HAP-1 (cell line): Measurements from ENCODE around the gene GOLGB1.

ENCODE experiments used
- DNase-seq, 2 experiments: peaks; one replicate each; pipeline ENCODE4 v3.0.0-alpha.2; 2016 to 2020; ENCODE audit warnings: low spot score in 2 of 2
- H3K27me3 ChIP-seq: fragments of 250-450 bp; sonication (Bioruptor Pico); 2 replicates; pipeline ENCODE4 v1.5.1; 2020; ENCODE audit warnings: low read depth, mild to moderate bottlenecking, moderate library complexity
- H3K36me3 ChIP-seq: fragments of 250-450 bp; sonication (Bioruptor Pico); replicated peaks from 2 replicates; pipeline ENCODE4 v1.5.1; 2020; ENCODE audit warnings: mild to moderate bottlenecking
- H3K4me1 ChIP-seq: fragments of 250-450 bp; sonication (Bioruptor Pico); 2 replicates; pipeline ENCODE4 v1.5.1; 2020; ENCODE audit warnings: mild to moderate bottlenecking
- H3K4me3 ChIP-seq: fragments of 250-450 bp; sonication (Bioruptor Pico); 2 replicates; pipeline ENCODE4 v1.5.1; 2020; ENCODE audit warnings: mild to moderate bottlenecking, moderate library complexity
- H3K9me3 ChIP-seq: fragments of 250-450 bp; sonication (Bioruptor Pico); 2 replicates; pipeline ENCODE4 v1.5.1; 2020; ENCODE audit warnings: mild to moderate bottlenecking, moderate library complexity
- in situ Hi-C: fragments of 300-500 bp; cut with MboI; formaldehyde crosslinking; loops from 3 replicates; pipeline ENCODE4 v1.14.3; 2020; ENCODE audit warnings: low sequenced_read_pairs, inconsistent platforms, mixed read lengths

Gene GOLGB1

GRCh38 chr3:121730940-121731687 is 18.4 kb downstream of the GOLGB1 start:
- Histone ChIP-seq H3K9me3 (no peaks in the 10 kb centered on the region), H3K36me3 (peaks cover 12% of the 10 kb centered on the region), H3K27me3 (no peaks in the 10 kb centered on the region), H3K4me3 (no peak overlapping the region), H3K4me1 (peaks cover 4% of the 10 kb centered on the region)
- in situ Hi-C loops: no loop called here
- DNase-seq: no peak

- in situ Hi-C loops: no loop called here
- Histone ChIP-seq H3K27me3 (no peaks in the 10 kb centered on the region), H3K4me3 (no peak overlapping the region), H3K4me1 (no peaks in the 10 kb centered on the region), H3K9me3 (no peaks in the 10 kb centered on the region), H3K36me3 (peaks cover 29% of the 10 kb centered on the region)
- DNase-seq: no peak
These were observed 25.4 kb downstream of the GOLGB1 start for GRCh38 chr3:121724130-121724529.

- no peak overlapping the region for H3K4me3 ChIP-seq
- no peaks in the 10 kb centered on the region for H3K4me1 ChIP-seq
- H3K36me3 ChIP-seq: peaks cover 29% of the 10 kb centered on the region
- in situ Hi-C loops: no loop called here
- no peaks in the 10 kb centered on the region for H3K27me3 ChIP-seq
- no peak for DNase-seq
- H3K9me3 ChIP-seq: no peaks in the 10 kb centered on the region
These were observed 26.1 kb downstream of the GOLGB1 start for GRCh38 chr3:121723485-121723884.

GRCh38 chr3:121722411-121722810 is 27.1 kb downstream of the GOLGB1 start:
- H3K9me3 ChIP-seq: no peaks in the 10 kb centered on the region
- no peaks in the 10 kb centered on the region for H3K4me1 ChIP-seq
- H3K36me3 ChIP-seq: peaks cover 30% of the 10 kb centered on the region
- no peak overlapping the region for H3K4me3 ChIP-seq
- DNase-seq: no peak
- H3K27me3 ChIP-seq: no peaks in the 10 kb centered on the region
- in situ Hi-C loops: no loop called here

- Histone ChIP-seq H3K4me3 (no peak overlapping the region), H3K27me3 (no peaks in the 10 kb centered on the region), H3K4me1 (no peaks in the 10 kb centered on the region), H3K9me3 (no peaks in the 10 kb centered on the region), H3K36me3 (peaks cover 36% of the 10 kb centered on the region)
- DNase-seq: no peak
- in situ Hi-C loops: no loop called here
These were observed 29.4 kb downstream of the GOLGB1 start for GRCh38 chr3:121720163-121720562.

- Histone ChIP-seq H3K36me3 (peaks cover 35% of the 10 kb centered on the region), H3K27me3 (no peaks in the 10 kb centered on the region), H3K4me1 (no peaks in the 10 kb centered on the region), H3K9me3 (no peaks in the 10 kb centered on the region), H3K4me3 (no peak overlapping the region)
- DNase-seq: no peak
- in situ Hi-C loops: no loop called here
These were observed 30.1 kb downstream of the GOLGB1 start for GRCh38 chr3:121719423-121719822.

- Histone ChIP-seq H3K4me1 (no peaks in the 10 kb centered on the region), H3K36me3 (peaks cover 37% of the 10 kb centered on the region), H3K27me3 (no peaks in the 10 kb centered on the region), H3K9me3 (no peaks in the 10 kb centered on the region), H3K4me3 (no peak overlapping the region)
- in situ Hi-C loops: no loop called here
- no peak for DNase-seq
These were observed 31.2 kb downstream of the GOLGB1 start for GRCh38 chr3:121718205-121718846.

GRCh38 chr3:121710347-121710746 is 39.2 kb downstream of the GOLGB1 start:
- Histone ChIP-seq H3K27me3 (no peaks in the 10 kb centered on the region), H3K36me3 (peaks cover 12% of the 10 kb centered on the region), H3K4me3 (no peak overlapping the region), H3K4me1 (no peaks in the 10 kb centered on the region), H3K9me3 (no peaks in the 10 kb centered on the region)
- in situ Hi-C loops: no loop called here
- no peak for DNase-seq

- DNase-seq: no peak
- H3K4me3 ChIP-seq: no peak overlapping the region
- H3K27me3 ChIP-seq: no peaks in the 10 kb centered on the region
- H3K4me1 ChIP-seq: no peaks in the 10 kb centered on the region
- no peaks in the 10 kb centered on the region for H3K9me3 ChIP-seq
- no peaks in the 10 kb centered on the region for H3K36me3 ChIP-seq
- in situ Hi-C loops: no loop called here
These were observed 41.8 kb downstream of the GOLGB1 start for GRCh38 chr3:121707531-121708273.

- in situ Hi-C loops: no loop called here
- H3K9me3 ChIP-seq: no peaks in the 10 kb centered on the region
These were observed 44.0 kb downstream of the GOLGB1 start for GRCh38 chr3:121705541-121705940.

GRCh38 chr3:121703973-121704372 is 45.6 kb downstream of the GOLGB1 start:
- in situ Hi-C loops: no loop called here
- no peaks in the 10 kb centered on the region for H3K27me3 ChIP-seq
- H3K4me1 ChIP-seq: no peaks in the 10 kb centered on the region
- peaks cover 4% of the 10 kb centered on the region; the same call in 1 of the 2 replicates for H3K36me3 ChIP-seq
- H3K9me3 ChIP-seq: no peaks in the 10 kb centered on the region
- DNase-seq: no peak
- H3K4me3 ChIP-seq: no peak overlapping the region

More at GRCh38 chr3:121705541-121705940, 44.0 kb downstream of the GOLGB1 start:
- H3K4me3 ChIP-seq: no peak overlapping the region
- no peaks in the 10 kb centered on the region for H3K27me3 ChIP-seq
- DNase-seq: no peak
- H3K36me3 ChIP-seq: peaks cover 4% of the 10 kb centered on the region; the same call in 1 of the 2 replicates
- H3K4me1 ChIP-seq: no peaks in the 10 kb centered on the region

GRCh38 chr3:121698901-121699300 is 50.6 kb downstream of the GOLGB1 start:
- DNase-seq: no peak
- Histone ChIP-seq H3K4me1 (no peaks in the 10 kb centered on the region), H3K27me3 (no peaks in the 10 kb centered on the region), H3K36me3 (peaks cover 4% of the 10 kb centered on the region), H3K4me3 (no peak overlapping the region), H3K9me3 (no peaks in the 10 kb centered on the region)
- in situ Hi-C loops: no loop called here

GRCh38 chr3:121698476-121698875 is 51.1 kb downstream of the GOLGB1 start:
- in situ Hi-C loops: no loop called here
- Histone ChIP-seq H3K4me3 (no peak overlapping the region), H3K9me3 (no peaks in the 10 kb centered on the region), H3K4me1 (no peaks in the 10 kb centered on the region), H3K27me3 (no peaks in the 10 kb centered on the region), H3K36me3 (peaks cover 4% of the 10 kb centered on the region)
- DNase-seq: no peak

- H3K27me3 ChIP-seq: no peaks in the 10 kb centered on the region
- no peaks in the 10 kb centered on the region for H3K9me3 ChIP-seq
- in situ Hi-C loops: no loop called here
- H3K36me3 ChIP-seq: peaks cover 10% of the 10 kb centered on the region
- no peak for DNase-seq
- H3K4me3 ChIP-seq: no peak overlapping the region
- no peaks in the 10 kb centered on the region for H3K4me1 ChIP-seq
These were observed 53.4 kb downstream of the GOLGB1 start for GRCh38 chr3:121696186-121696585.
